CD4-positive, alpha-beta T cell (primary cell): ENCODE results near the gene CNKSR3. TPM values are rescaled to one million over a fixed set of nuclear protein-coding genes. Genes with fewer than 3 reads are reported as not detected.

Experiments used
- ATAC-seq: fragments of 200-7000 bp; cut with Tn5 transposase; one replicate; pipeline ENCODE4 v1.10.0; 2022; ENCODE audit warnings: mild to moderate bottlenecking; ENCODE audit not compliant: poor library complexity
- CTCF ChIA-PET: fragments of 350-600 bp; sonication (Branson Sonifier 250); formaldehyde crosslinking; loops from one replicate; lab custom pipeline; 2021; ENCODE audit warnings: antibody characterized with exemption, inconsistent platforms; lab: Charles Lee
- POLR2A ChIA-PET: fragments of 350-600 bp; sonication (Branson Sonifier 250); formaldehyde crosslinking; loops from one replicate; lab custom pipeline; 2021; ENCODE audit warnings: antibody characterized with exemption, inconsistent platforms; lab: Charles Lee
- DNase-seq, 14 experiments: peaks; one replicate each; pipeline ENCODE4 v3.0.0-alpha.2; 2013 to 2020; ENCODE audit warnings: mixed read lengths in 2 of 14
- H3K27ac ChIP-seq, 2 donors: one replicate each; pipeline versions ENCODE4 v1.5.1 to v1.7.0; 2013; ENCODE audit warnings: low read length in 2 of 2, low read depth in 1 of 2, mild to moderate bottlenecking in 1 of 2
- H3K27me3 ChIP-seq, 2 experiments: 1 replicate in 1 of 2; 2 replicates in 1 of 2; pipeline versions ENCODE4 v1.6.1 to v1.7.0; 2013; ENCODE audit warnings: low read length in 2 of 2, control low read depth in 1 of 2, mild to moderate bottlenecking in 1 of 2, moderate library complexity in 1 of 2; ENCODE audit not compliant: insufficient read depth in 2 of 2, control insufficient read depth in 1 of 2
- H3K36me3 ChIP-seq: one replicate; pipeline ENCODE4 v1.6.1; 2013; ENCODE audit warnings: low read length, control low read depth; ENCODE audit not compliant: insufficient read depth
- H3K4me1 ChIP-seq: one replicate; pipeline ENCODE4 v1.6.1; 2013; ENCODE audit warnings: low read length, control low read depth; ENCODE audit not compliant: insufficient read depth
- H3K4me3 ChIP-seq: one replicate; pipeline ENCODE4 v1.5.1; 2013; ENCODE audit warnings: mild to moderate bottlenecking, low read length, moderate library complexity
- H3K9me3 ChIP-seq, 2 experiments: 1 replicate in 1 of 2; 2 replicates in 1 of 2; pipeline versions ENCODE4 v1.6.1 to v1.7.0; 2013; ENCODE audit warnings: low read length in 2 of 2, mild to moderate bottlenecking in 2 of 2, control low read depth in 1 of 2, moderate library complexity in 1 of 2; ENCODE audit not compliant: control insufficient read depth in 1 of 2, insufficient read depth in 1 of 2
- H3K27ac Mint-ChIP-seq: one replicate; pipeline ENCODE4 v1.8.0; 2020; ENCODE audit warnings: mixed read lengths
- H3K27me3 Mint-ChIP-seq: one replicate; pipeline ENCODE4 v1.8.0; 2021; ENCODE audit warnings: mixed read lengths
- H3K36me3 Mint-ChIP-seq: one replicate; pipeline ENCODE4 v1.8.0; 2021; ENCODE audit warnings: low read depth, mixed read lengths
- H3K4me1 Mint-ChIP-seq: one replicate; pipeline ENCODE4 v1.8.0; 2021; ENCODE audit warnings: low read depth, mixed read lengths
- H3K4me3 Mint-ChIP-seq: one replicate; pipeline ENCODE4 v1.8.0; 2020; ENCODE audit warnings: mild to moderate bottlenecking, mixed read lengths
- H3K9me3 Mint-ChIP-seq: one replicate; pipeline ENCODE4 v1.8.0; 2020; ENCODE audit warnings: mixed read lengths
- CTCF ChIP-seq: fragments of 200-600 bp; IDR thresholded peaks from one replicate; pipeline ENCODE4 v1.8.0; 2022; ENCODE audit warnings: antibody characterized with exemption, mild to moderate bottlenecking
- intact Hi-C, 2 experiments: fragments of 100-400 bp; cut with DNase I in 1 of 2; cut with micrococcal nuclease in 1 of 2; formaldehyde crosslinking; loops; one replicate each; pipeline versions ENCODE4 v1.15.1 to v1.9.0; 2023 to 2025; cut with DNase I, micrococcal nuclease
- total RNA-seq, 174 experiments: library from RNA in 2 of 174; stranded (reverse) in 2 of 174; gene quantifications; one replicate each; pipeline ENCODE4 v1.2.3 and lab custom pipeline; 2021 to 2026

Gene CNKSR3
- total RNA-seq, 2 experiments from 2014 or later = 0.14 TPM; not detected in 1

- intact Hi-C loops = no loop called here
- no peak overlapping the region for H3K4me3 ChIP-seq
- H3K27ac ChIP-seq = no peak overlapping the region
- POLR2A ChIA-PET = no interaction called here
- H3K27me3 Mint-ChIP-seq = no peaks in the 10 kb centered on the region
- no peaks in the 10 kb centered on the region for H3K9me3 ChIP-seq
- H3K36me3 Mint-ChIP-seq = no peaks in the 10 kb centered on the region
- CTCF ChIA-PET = no interaction called here
- H3K4me1 Mint-ChIP-seq = no peaks in the 10 kb centered on the region
- H3K27ac Mint-ChIP-seq = no peak overlapping the region
- ATAC-seq = no peak
- H3K27me3 ChIP-seq = no peaks in the 10 kb centered on the region
- no peaks in the 10 kb centered on the region for H3K4me1 ChIP-seq
- no peak overlapping the region for H3K4me3 Mint-ChIP-seq
- no peaks in the 10 kb centered on the region for H3K36me3 ChIP-seq
- TF ChIP-seq CTCF = no peak
- H3K9me3 Mint-ChIP-seq = no peaks in the 10 kb centered on the region
- DNase-seq = no peak
Observed at GRCh38 chr6:154528310-154528915, 17.9 kb upstream of the CNKSR3 start.

GRCh38 chr6:154526996-154527395 is 16.5 kb upstream of the CNKSR3 start:
- Histone ChIP-seq H3K27ac (no peak overlapping the region), H3K9me3 (no peaks in the 10 kb centered on the region), H3K27me3 (no peaks in the 10 kb centered on the region), H3K4me3 (no peak overlapping the region), H3K36me3 (no peaks in the 10 kb centered on the region), H3K4me1 (no peaks in the 10 kb centered on the region)
- Mint-ChIP-seq H3K27me3 (no peaks in the 10 kb centered on the region), H3K4me1 (no peaks in the 10 kb centered on the region), H3K27ac (no peak overlapping the region), H3K9me3 (no peaks in the 10 kb centered on the region), H3K36me3 (no peaks in the 10 kb centered on the region), H3K4me3 (no peak overlapping the region)
- DNase-seq = no peak
- ChIA-PET POLR2A (no interaction called here), CTCF (no interaction called here)
- intact Hi-C loops = no loop called here
- no peak for TF ChIP-seq CTCF
- ATAC-seq = no peak

GRCh38 chr6:154522576-154522975 is 12.1 kb upstream of the CNKSR3 start:
- no peaks in the 10 kb centered on the region for H3K4me1 ChIP-seq
- H3K4me3 Mint-ChIP-seq = no peak overlapping the region
- no peaks in the 10 kb centered on the region for H3K27me3 ChIP-seq
- H3K27ac ChIP-seq = no peak overlapping the region
- CTCF ChIA-PET = no interaction called here
- intact Hi-C loops = no loop called here
- H3K27me3 Mint-ChIP-seq = no peaks in the 10 kb centered on the region
- DNase-seq (no peak), ATAC-seq (no peak)
- H3K27ac Mint-ChIP-seq = no peak overlapping the region
- no peak overlapping the region for H3K4me3 ChIP-seq
- no peaks in the 10 kb centered on the region for H3K36me3 ChIP-seq
- no peaks in the 10 kb centered on the region for H3K9me3 Mint-ChIP-seq
- no peaks in the 10 kb centered on the region for H3K4me1 Mint-ChIP-seq
- POLR2A ChIA-PET = no interaction called here
- H3K9me3 ChIP-seq = no peaks in the 10 kb centered on the region
- no peak for TF ChIP-seq CTCF
- H3K36me3 Mint-ChIP-seq = no peaks in the 10 kb centered on the region
